DND-41 (cell line): ENCODE data around the gene LYRM9.

Experiments
- CTCF ChIP-seq: IDR thresholded peaks from 2 replicates; pipeline ENCODE4 v1.5.1; 2012; ENCODE audit warnings: borderline replicate concordance, low read length, moderate library complexity, mild to moderate bottlenecking; ENCODE audit not compliant: poor library complexity, severe bottlenecking; ENCODE audit errors: extremely low read depth
- EZH2 ChIP-seq: IDR thresholded peaks from 3 replicates; pipeline ENCODE4 v1.6.1; 2012; ENCODE audit warnings: borderline replicate concordance, low read depth, mild to moderate bottlenecking, moderate library complexity, low read length, inconsistent platforms; ENCODE audit not compliant: severe bottlenecking

GRCh38 chr17:27899525-27899924, 6.4 kb upstream of the LYRM9 start:
- TF ChIP-seq CTCF (no peak), EZH2 (no peak)
